SU-DHL-6 (cell line): Measurements from ENCODE around the gene RBM23.

Experiments used
- CTCF ChIP-seq: fragments of 200-600 bp; sonication (generic); IDR thresholded peaks from one replicate; pipeline ENCODE4 v1.5.1; 2017; ENCODE audit warnings: antibody characterized with exemption, mild to moderate bottlenecking, low read length, moderate library complexity; ENCODE audit not compliant: insufficient read depth, poor library complexity, severe bottlenecking
- EZH2phosphoT487 ChIP-seq: fragments of 200-600 bp; sonication (generic), shearing (Covaris generic); conservative IDR thresholded peaks from 2 replicates; pipeline ENCODE4 v1.6.1; 2018; ENCODE audit warnings: mild to moderate bottlenecking, antibody characterized with exemption, low read length, moderate library complexity, mixed read lengths

DNA sequence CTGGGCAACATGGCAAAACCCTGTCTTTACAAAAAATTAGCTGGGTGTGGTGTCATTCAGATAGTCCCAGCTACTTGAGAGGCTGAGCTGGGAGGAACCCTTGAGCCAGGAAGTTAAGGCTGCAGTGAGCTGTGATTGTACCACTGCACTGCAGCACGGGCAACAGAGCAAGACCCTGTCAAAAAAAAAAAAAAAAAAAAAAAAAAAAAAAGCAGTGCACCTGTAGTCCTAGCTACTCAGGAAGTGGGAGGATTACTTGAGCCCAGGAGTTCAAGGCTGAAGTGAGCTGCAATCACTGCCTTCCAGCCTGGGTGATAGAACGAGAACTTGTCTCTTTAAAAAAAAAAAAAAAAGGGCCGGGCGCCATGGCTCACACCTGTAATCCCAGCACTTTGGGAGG, 30.3 kb downstream of the RBM23 start:
- TF ChIP-seq CTCF, result no peak
- TF ChIP-seq EZH2phosphoT487, result no peak
